Activated naive CD8-positive, alpha-beta T cell (primary cell): ENCODE measurements around the gene MRPS27.
"Not testable (repeated sequence)": the region's sequence is repeated elsewhere in the genome, so short reads cannot be mapped to it uniquely, and the experiment has no call there.

Experiments used
- H3K27ac Mint-ChIP-seq: one replicate; pipeline ENCODE4 v1.8.0; 2021; ENCODE audit warnings: mixed read lengths
- H3K27me3 Mint-ChIP-seq: one replicate; pipeline ENCODE4 v1.8.0; 2021; ENCODE audit warnings: mixed read lengths
- H3K36me3 Mint-ChIP-seq: one replicate; pipeline ENCODE4 v1.8.0; 2021; ENCODE audit warnings: mixed read lengths
- H3K4me1 Mint-ChIP-seq: one replicate; pipeline ENCODE4 v1.8.0; 2021; ENCODE audit warnings: low read depth, mixed read lengths
- H3K4me3 Mint-ChIP-seq: one replicate; pipeline ENCODE4 v1.8.0; 2021; ENCODE audit warnings: mild to moderate bottlenecking, mixed read lengths
- H3K9me3 Mint-ChIP-seq: one replicate; pipeline ENCODE4 v1.8.0; 2021; ENCODE audit warnings: low read depth, mixed read lengths

Gene MRPS27

DNA sequence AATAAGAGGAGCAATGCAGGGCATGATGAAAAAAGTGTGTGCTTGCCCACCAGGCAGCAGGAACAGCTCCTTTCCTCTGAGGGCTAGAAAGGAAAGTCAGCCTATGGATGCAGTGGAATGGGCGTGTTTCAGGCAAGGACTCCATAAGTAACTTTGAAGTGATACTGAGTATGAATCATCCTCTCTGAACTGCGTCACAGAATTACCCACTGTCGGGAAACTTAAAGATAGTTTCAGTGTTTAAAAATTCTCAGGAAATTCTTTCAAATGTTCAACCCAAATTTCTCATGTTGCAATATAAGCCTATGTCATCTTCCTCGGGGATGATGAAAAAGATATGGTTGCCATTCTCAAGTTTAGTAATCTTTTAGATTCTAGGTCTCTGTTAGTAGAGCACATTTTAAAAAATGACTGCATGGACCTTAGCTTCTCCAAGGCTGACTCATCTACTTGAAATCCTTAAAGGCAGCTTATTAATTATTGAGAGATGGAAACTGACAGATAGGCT is 27.8 kb upstream of the MRPS27 start:
- no peak overlapping the region for H3K4me3 Mint-ChIP-seq
- no peaks in the 10 kb centered on the region for H3K9me3 Mint-ChIP-seq
- no peaks in the 10 kb centered on the region for H3K27me3 Mint-ChIP-seq
- H3K36me3 Mint-ChIP-seq = peaks cover 29% of the 10 kb centered on the region
- peak overlapping the region; percentile 23 for H3K27ac Mint-ChIP-seq
- H3K4me1 Mint-ChIP-seq = peaks cover 11% of the 10 kb centered on the region

DNA sequence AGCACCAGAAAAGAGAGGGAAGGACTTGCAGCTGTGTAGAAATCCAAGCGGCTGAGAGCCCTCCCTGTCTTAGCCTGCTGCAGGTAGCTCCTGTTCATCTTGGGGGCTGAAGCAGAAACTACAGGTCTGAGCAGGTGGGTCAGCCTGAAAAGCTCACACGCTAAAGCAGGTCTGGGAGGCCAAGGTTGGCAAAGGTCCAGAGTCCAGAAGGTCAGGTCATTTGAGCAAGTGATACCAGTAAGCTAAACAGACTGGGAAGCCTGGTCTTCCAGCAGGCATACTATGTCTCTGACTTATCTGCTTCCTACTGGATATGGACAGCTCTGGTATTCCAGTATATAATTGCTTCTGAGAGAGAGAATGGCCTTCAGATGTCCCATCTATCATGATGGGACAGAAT is 26.4 kb upstream of the MRPS27 start:
- Mint-ChIP-seq H3K4me1 (peaks cover 11% of the 10 kb centered on the region), H3K9me3 (no peaks in the 10 kb centered on the region), H3K27me3 (no peaks in the 10 kb centered on the region), H3K4me3 (no peak overlapping the region), H3K36me3 (peaks cover 31% of the 10 kb centered on the region), H3K27ac (no peak overlapping the region)

DNA sequence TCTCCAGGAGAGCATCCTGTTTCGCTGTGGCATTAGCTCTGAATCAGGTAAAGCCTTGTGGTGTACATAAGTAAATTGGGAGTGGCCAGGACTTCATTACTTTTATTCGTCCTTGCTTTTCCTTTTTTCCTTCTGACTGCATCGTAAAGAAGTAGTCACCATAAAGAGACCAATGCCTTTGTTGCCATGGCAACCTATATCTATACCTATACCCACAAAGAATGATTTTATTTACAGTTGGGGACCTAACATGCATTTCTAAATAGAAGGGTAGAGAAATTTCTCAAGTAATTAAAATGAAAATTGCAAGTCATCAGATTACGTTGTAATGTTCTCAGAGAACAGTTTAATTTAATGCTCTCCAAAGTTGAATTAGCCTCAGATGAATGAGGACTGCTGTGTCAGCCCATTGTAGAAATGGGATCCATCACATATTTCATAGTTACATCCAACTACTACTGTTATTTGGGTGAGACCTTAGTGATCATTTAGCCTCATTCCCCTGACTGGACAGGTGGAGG is 18.7 kb upstream of the MRPS27 start:
- no peaks in the 10 kb centered on the region for H3K4me1 Mint-ChIP-seq
- H3K27me3 Mint-ChIP-seq = no peaks in the 10 kb centered on the region
- no peaks in the 10 kb centered on the region for H3K9me3 Mint-ChIP-seq
- peaks cover 19% of the 10 kb centered on the region for H3K36me3 Mint-ChIP-seq
- H3K27ac Mint-ChIP-seq = no peak overlapping the region
- H3K4me3 Mint-ChIP-seq = no peak overlapping the region

DNA sequence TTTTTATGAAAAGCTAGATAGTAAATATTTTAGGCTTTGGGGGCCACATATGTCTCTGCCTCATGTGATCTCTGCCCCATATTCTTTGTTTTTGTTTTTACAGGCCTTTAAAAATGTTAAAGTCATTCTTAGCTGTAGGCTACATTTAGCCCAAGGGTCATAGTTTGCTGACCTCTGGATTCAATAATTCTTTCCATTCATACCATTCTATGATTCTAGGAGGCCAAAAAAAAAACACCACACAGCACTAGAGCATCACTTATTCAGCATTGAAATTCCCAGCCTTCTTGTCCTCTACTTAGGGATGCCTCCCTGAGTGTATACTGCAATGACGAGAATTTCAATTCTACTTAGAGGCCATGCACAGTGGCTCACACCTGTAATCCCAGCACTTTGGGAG is 17.1 kb upstream of the MRPS27 start:
- no peak overlapping the region for H3K4me3 Mint-ChIP-seq
- H3K9me3 Mint-ChIP-seq = no peaks in the 10 kb centered on the region
- H3K4me1 Mint-ChIP-seq = no peaks in the 10 kb centered on the region
- H3K27me3 Mint-ChIP-seq = no peaks in the 10 kb centered on the region
- H3K36me3 Mint-ChIP-seq = peaks cover 18% of the 10 kb centered on the region
- H3K27ac Mint-ChIP-seq = no peak overlapping the region

DNA sequence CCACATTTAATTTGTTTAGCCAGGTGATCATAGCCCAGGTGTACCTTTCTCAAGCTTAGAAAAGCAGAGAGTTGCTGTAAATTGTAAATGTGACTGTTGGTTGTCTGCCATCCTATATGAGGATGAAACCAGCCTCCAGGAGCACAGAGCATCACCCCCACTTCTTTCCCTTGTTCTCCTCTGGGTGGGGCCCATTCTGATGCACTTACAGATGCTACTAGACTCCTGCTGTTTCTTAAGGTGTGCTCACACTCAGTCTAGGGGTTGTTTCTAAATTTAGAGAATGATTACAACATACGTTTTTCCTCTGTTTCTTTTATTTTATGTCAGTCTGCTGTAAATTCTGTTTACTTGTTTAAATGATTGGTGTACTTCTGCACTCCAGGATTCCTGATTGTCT is 10.7 kb upstream of the MRPS27 start:
- Mint-ChIP-seq H3K4me1 (peaks cover 5% of the 10 kb centered on the region), H3K27me3 (no peaks in the 10 kb centered on the region), H3K9me3 (no peaks in the 10 kb centered on the region), H3K36me3 (peaks cover 31% of the 10 kb centered on the region), H3K4me3 (no peak overlapping the region), H3K27ac (no peak overlapping the region)

DNA sequence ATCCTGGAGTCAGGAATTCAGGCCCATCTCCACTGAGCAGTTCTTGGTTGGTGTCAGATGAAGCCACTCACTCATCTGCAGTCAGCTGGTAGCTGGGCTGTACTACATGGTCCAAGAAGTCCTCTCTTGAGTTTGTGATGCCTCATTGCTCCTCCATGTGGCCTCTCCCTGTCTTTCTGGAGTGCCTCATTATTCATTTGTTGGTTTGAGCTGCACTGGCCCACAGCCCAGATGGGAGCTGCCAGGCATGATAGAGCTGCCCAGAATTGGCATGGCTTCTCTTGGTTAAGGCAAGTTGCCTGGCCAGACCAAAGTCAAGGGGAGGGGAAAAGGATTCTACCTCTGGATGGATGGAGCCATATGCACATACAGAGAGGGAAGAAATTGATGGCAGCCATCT is 8.1 kb upstream of the MRPS27 start:
- Mint-ChIP-seq H3K27me3 (no peaks in the 10 kb centered on the region), H3K4me1 (peaks cover 13% of the 10 kb centered on the region), H3K36me3 (peaks cover 29% of the 10 kb centered on the region), H3K27ac (no peak overlapping the region), H3K9me3 (no peaks in the 10 kb centered on the region), H3K4me3 (no peak overlapping the region)

DNA sequence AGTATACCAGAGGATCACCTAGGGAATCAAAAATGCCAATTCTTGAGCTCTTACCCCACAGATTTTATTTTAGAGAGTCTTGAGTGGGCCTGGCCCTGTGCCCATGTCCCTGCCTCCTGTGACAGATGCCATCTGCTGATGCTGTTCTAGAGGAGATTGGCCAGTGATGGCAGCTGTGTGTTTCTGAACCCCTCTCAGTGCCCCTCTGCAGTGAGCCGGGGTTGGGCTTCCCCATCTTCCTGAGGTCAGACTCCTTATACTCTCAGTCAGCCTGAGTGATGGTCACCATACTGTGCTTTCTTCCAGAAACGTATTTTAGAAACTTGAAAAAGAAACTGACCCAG is 6.2 kb upstream of the MRPS27 start:
- Mint-ChIP-seq H3K27me3 (no peaks in the 10 kb centered on the region), H3K36me3 (peaks cover 26% of the 10 kb centered on the region), H3K27ac (no peak overlapping the region), H3K4me1 (peaks cover 24% of the 10 kb centered on the region), H3K4me3 (no peak overlapping the region), H3K9me3 (no peaks in the 10 kb centered on the region)

DNA sequence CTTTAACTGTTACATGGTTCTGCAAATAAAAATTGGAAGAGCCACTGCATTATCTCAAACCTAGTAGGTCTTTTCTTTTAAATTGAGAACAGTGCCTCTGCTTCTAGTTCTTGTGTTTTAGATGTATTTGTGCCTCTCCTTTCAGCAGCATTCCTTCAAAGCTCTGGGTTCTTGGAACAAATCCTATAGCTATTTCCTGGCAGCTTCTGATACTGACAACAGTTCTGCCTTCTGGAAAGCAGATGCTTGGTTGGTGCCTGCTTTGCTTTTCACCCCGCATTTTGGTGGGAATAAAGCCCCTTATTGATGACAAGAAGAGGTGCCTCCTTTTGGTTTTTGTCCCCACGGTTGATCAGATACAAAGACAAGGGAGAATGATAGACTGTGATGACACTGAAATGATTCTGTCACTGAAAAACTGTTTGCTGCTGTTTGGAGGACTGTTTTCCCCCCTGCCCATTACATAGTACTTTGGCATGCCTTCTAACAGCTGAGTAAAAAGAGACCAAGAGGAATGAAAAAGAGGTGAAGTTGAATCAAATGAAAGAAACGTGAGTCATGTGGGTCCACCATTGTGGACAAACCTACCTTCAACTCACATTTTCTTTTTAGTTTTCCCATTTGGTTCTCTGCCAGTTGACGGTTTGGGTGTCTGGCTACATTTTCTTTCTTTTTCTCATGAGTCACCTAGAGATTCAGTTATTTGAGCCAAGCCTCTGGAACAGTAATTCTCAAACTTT is 5.7 kb upstream of the MRPS27 start:
- H3K27me3 Mint-ChIP-seq = no peaks in the 10 kb centered on the region
- H3K9me3 Mint-ChIP-seq = no peaks in the 10 kb centered on the region
- H3K27ac Mint-ChIP-seq = no peak overlapping the region
- H3K4me1 Mint-ChIP-seq = peaks cover 27% of the 10 kb centered on the region
- H3K36me3 Mint-ChIP-seq = peaks cover 21% of the 10 kb centered on the region
- no peak overlapping the region for H3K4me3 Mint-ChIP-seq

DNA sequence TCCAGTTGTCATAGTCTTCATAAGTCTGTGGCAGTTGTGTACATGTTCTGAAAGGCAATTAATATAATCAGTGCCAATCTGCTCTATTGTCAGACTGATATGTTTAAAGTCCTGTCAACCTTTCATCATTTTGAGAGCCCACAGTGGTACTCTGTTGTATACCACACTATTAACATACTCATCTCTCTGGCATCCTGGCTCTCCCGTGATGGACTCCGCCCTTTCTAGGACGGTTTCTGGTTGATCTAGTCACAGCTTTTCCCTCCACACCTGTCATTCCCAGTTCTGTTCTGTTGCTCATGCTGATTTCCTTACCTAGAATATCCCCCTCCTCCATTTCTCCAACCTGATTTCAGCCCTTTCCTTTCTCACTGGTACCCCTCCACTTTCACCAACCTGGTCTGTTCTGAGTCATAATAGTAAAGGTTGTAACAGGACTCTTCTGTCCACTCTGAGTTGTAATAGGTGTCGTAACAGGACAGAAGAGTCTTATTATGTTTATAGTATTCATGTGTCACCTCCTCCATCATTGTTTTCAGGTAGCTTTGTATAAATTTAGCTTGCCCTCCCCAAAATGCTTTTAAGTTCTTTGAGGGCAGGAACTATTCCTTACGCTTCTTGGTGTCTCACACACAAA is 4.3 kb upstream of the MRPS27 start:
- H3K36me3 Mint-ChIP-seq = peaks cover 15% of the 10 kb centered on the region
- no peaks in the 10 kb centered on the region for H3K9me3 Mint-ChIP-seq
- no peaks in the 10 kb centered on the region for H3K27me3 Mint-ChIP-seq
- no peak overlapping the region for H3K4me3 Mint-ChIP-seq
- H3K4me1 Mint-ChIP-seq = peaks cover 29% of the 10 kb centered on the region
- H3K27ac Mint-ChIP-seq = no peak overlapping the region

DNA sequence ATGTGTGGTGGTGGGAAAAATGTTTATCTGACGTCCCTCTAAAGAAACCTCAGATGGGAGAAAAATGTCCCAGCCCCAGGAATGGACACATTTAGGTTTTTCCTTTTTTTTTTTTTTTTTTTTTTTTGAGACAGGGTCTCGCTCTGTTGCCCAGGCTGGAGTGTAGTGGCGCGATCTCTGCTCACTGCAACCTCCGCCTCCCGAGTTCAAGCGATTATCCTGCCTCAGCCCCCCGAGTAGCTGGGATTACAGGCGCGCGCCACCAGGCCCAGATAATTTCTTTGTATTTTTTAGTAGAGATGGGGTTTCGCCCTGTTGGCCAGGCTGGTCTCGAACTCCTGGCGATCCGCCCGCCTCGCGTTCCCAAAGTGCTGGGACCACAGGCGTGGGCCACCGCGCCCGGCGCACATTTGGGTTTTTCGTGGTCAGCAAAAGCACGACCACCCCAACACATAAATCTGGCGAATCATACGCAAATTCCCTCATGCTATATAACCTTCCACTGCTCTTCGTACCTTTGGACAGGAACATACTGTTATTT is 535 bp downstream of the MRPS27 start:
- H3K9me3 Mint-ChIP-seq, H3K27me3 Mint-ChIP-seq: not testable (repeated sequence)
- H3K4me1 Mint-ChIP-seq = peaks cover 60% of the 10 kb centered on the region
- H3K36me3 Mint-ChIP-seq = peaks cover 13% of the 10 kb centered on the region
- peak overlapping the region; percentile 98 for H3K27ac Mint-ChIP-seq
- H3K4me3 Mint-ChIP-seq = peak overlapping the region; percentile 99

DNA sequence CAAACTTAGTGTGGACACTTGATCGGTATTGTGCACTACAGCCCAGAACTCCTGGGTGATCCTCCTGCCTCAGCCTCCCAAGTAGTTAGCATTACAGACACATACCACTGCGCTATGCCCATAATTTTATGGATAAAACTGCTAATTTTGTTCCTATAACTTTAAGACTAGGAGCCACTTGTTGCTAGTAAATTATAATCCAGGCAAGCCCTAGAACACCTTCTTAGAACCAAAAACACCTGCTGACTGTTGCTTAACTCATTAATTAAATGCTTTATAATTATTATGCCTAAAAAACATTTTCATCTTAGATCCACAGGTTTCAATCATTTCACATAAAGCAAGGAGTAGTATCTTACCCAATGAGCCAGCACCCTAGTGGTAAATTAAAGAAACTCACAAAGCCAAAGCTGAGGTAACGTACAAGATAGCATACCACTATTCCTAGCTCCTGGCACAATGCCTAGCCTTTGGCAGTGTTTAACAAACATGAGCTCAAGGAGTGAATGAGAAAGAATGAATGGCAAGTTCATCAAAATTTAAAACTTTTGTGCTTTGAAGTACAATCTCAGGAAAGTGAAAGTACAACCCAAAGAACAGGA is 5.4 kb downstream of the MRPS27 start:
- Mint-ChIP-seq H3K27ac (no peak overlapping the region), H3K9me3 (no peaks in the 10 kb centered on the region), H3K4me3 (peak overlapping the region; percentile 17), H3K27me3 (no peaks in the 10 kb centered on the region), H3K4me1 (peaks cover 41% of the 10 kb centered on the region), H3K36me3 (peaks cover 10% of the 10 kb centered on the region)

DNA sequence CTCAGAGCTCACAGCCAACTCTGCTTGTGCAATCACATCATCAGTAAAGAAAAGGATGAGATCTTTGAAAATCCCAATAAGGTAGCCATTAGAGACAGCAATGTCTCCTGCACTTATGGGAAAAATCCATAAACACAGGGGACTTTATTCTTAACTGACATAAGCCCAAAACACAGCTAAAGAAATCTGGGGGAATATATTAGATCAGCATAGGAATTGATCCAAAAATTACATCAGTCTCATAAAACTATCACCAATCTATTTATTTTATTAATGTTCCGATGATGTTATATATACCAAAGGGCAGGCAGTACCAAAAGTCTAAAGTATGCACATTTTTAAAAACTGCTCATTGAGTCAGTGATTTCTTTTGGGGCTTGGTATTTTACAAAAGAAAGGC is 6.9 kb downstream of the MRPS27 start:
- H3K27me3 Mint-ChIP-seq = no peaks in the 10 kb centered on the region
- H3K36me3 Mint-ChIP-seq = peaks cover 7% of the 10 kb centered on the region
- H3K9me3 Mint-ChIP-seq = no peaks in the 10 kb centered on the region
- no peak overlapping the region for H3K4me3 Mint-ChIP-seq
- peaks cover 36% of the 10 kb centered on the region for H3K4me1 Mint-ChIP-seq
- no peak overlapping the region for H3K27ac Mint-ChIP-seq

DNA sequence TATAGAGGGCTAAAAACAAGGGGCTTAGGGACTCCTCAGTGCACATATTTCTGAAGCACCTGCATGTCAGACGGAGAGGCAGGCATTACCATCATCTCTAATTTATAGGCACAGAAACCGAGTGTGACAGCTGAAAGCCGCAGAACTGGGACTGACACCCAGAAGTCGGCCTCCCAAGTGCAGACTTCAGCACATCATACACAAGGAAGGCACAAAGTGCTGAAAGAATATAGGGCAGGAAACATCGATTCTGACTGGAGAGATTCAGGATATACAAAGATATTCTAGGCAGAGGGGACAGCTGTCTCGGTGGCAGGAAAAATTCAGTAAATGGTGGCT is 11.2 kb downstream of the MRPS27 start:
- Mint-ChIP-seq H3K36me3 (peaks cover 5% of the 10 kb centered on the region), H3K27me3 (no peaks in the 10 kb centered on the region), H3K9me3 (no peaks in the 10 kb centered on the region), H3K27ac (peak overlapping the region; percentile 95), H3K4me3 (peak overlapping the region; percentile 89), H3K4me1 (peaks cover 33% of the 10 kb centered on the region)

DNA sequence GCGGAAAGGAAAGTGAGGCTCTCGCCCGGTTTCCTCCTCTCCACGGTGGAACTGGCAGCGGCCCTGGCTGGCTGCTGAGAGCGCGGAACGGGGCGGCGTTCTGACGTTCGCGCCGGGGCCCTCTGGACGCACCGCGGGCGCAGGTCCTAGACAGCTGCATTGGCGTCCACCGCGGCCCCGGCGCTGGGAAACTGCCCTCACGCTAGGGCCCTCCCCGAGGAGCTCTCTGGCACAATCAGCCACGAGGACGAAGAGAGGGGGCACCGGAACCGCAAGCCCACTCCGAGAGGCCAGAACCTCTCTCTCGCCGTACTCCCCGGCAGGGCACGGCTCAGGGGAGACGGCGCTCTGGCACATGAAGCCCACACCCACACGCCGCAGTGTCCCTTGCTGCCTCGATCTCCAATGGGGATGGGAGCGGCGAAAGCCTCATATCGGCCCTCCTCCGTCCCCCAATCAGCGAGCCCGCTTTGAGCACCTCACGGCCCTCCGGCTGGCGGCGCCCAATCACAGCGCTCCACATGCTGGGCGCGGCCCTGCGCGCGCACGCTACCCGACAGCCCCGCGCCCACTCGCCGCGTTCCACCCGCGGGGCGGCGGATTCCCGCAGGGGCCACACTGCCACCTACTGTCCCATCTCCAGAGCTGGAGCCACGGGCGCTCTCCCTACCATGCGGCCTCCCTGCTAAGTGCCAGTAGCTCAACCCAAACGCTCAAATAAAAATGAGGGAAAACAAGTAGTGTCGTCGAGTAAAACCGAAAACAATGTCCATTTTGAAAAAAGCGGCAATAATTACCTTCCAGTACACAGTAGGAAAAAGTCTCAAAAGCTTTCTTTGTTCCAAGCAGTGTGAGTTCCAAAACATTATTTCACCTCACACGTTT is 11.8 kb downstream of the MRPS27 start:
- H3K27me3 Mint-ChIP-seq = no peaks in the 10 kb centered on the region
- peak overlapping the region; percentile 95 for H3K27ac Mint-ChIP-seq
- H3K4me3 Mint-ChIP-seq = peak overlapping the region; percentile 89
- H3K4me1 Mint-ChIP-seq = peaks cover 32% of the 10 kb centered on the region
- H3K36me3 Mint-ChIP-seq = peaks cover 2% of the 10 kb centered on the region
- no peaks in the 10 kb centered on the region for H3K9me3 Mint-ChIP-seq
